ENCODE measurements around the gene FRAS1.

- no peak for TF ChIP-seq POLR2AphosphoS5 (IDR thresholded peaks at IDR 0.05)
- TF ChIP-seq CTCF (IDR thresholded peaks at IDR 0.05) = no peak
These were observed 304.5 kb downstream of the FRAS1 start for GRCh38 chr4:78361621-78362120.

Measured in breast epithelium (tissue), 3 donors.